Endothelial cell of umbilical vein (primary cell): ENCODE results near the gene EFNA2. TPM values are rescaled to one million over a fixed set of nuclear protein-coding genes. Genes with fewer than 3 reads are reported as not detected.
A peak's percentile ranks its signal among the peaks of the same experiment; 100 is the strongest.

Source experiments
- BruUV-seq: library from RNA; stranded (reverse); fragments of 400-500 nt; replicated peaks from 2 replicates; lab custom pipeline; 2021; lab: Mats Ljungman, UMichigan
- CTCF ChIA-PET: fragments of 300-600, 350-600 bp; sonication (Branson Sonifier 250); formaldehyde crosslinking; loops from one replicate; lab custom pipeline; 2021; ENCODE audit warnings: antibody characterized with exemption, inconsistent platforms; lab: Charles Lee
- POLR2A ChIA-PET: fragments of 300-600, 350-600 bp; sonication (Branson Sonifier 250); formaldehyde crosslinking; loops from one replicate; lab custom pipeline; 2021; ENCODE audit warnings: antibody characterized with exemption, inconsistent platforms; lab: Charles Lee
- DNase-seq: peaks from one replicate; pipeline ENCODE4 v3.0.0-alpha.2; 2011; ENCODE audit warnings: low read depth, low spot score
- FAIRE-seq: peaks from 2 replicates; lab custom pipeline; 2011; peaks lifted over from hg19 to GRCh38; lab: Jason Lieb, UNC
- H2AFZ ChIP-seq: 2 replicates; pipeline ENCODE4 v1.6.0; 2012; ENCODE audit warnings: low read depth, low read length, control low read depth, inconsistent platforms
- H3K27ac ChIP-seq: 2 replicates; pipeline ENCODE4 v1.5.1; 2011; ENCODE audit warnings: low read depth, mild to moderate bottlenecking, control low read depth, low read length, moderate library complexity; ENCODE audit not compliant: insufficient read depth
- H3K27me3 ChIP-seq, 2 experiments: 2 replicates each; pipeline versions ENCODE4 v1.6.0 to v1.6.1; 2011; ENCODE audit warnings: low read length in 2 of 2, mixed read lengths in 1 of 2; ENCODE audit not compliant: control insufficient read depth in 2 of 2, insufficient read depth in 2 of 2
- H3K36me3 ChIP-seq, 2 experiments: 2 replicates in 1 of 2; 3 replicates in 1 of 2; pipeline ENCODE4 v1.5.1; 2011; ENCODE audit warnings: low read length in 2 of 2, mild to moderate bottlenecking in 1 of 2, moderate library complexity in 1 of 2; ENCODE audit not compliant: control insufficient read depth in 2 of 2, insufficient read depth in 2 of 2; ENCODE audit errors: extremely low read depth in 1 of 2
- H3K4me1 ChIP-seq: 3 replicates; pipeline ENCODE4 v1.5.1; 2011; ENCODE audit warnings: mild to moderate bottlenecking, low read length; ENCODE audit not compliant: control insufficient read depth, insufficient read depth; ENCODE audit errors: extremely low read depth
- H3K4me2 ChIP-seq: 2 replicates; pipeline ENCODE4 v1.6.1; 2011; ENCODE audit warnings: low read length, control low read depth, mixed read lengths; ENCODE audit not compliant: insufficient read depth
- H3K4me3 ChIP-seq, 3 experiments: fragments of 200-600 bp in 1 of 3; sonication (generic), shearing (Covaris generic) in 1 of 3; replicated peaks in 1 of 3; 2 replicates each; pipeline ENCODE4 v1.5.1; 2011 to 2016; ENCODE audit warnings: control low read depth in 3 of 3, low read length in 3 of 3, mild to moderate bottlenecking in 2 of 3, inconsistent platforms in 1 of 3, low read depth in 1 of 3, moderate library complexity in 1 of 3; ENCODE audit not compliant: insufficient read depth in 1 of 3
- H3K79me2 ChIP-seq: 2 replicates; pipeline ENCODE4 v1.6.0; 2012; ENCODE audit warnings: low read length, inconsistent platforms; ENCODE audit not compliant: control insufficient read depth, insufficient read depth
- H3K9ac ChIP-seq: replicated peaks from 2 replicates; pipeline ENCODE3; 2011; ENCODE audit warnings: low read length, control low read depth; ENCODE audit not compliant: insufficient read depth; ENCODE audit errors: extremely low read depth
- H3K9me1 ChIP-seq: replicated peaks from 3 replicates; pipeline ENCODE4 v1.6.0; 2011; ENCODE audit warnings: mild to moderate bottlenecking, low read length; ENCODE audit not compliant: control insufficient read depth, insufficient read depth; ENCODE audit errors: extremely low read depth
- H3K9me3 ChIP-seq: replicated peaks from 2 replicates; pipeline ENCODE4 v1.5.1; 2012; ENCODE audit warnings: low read length, inconsistent platforms; ENCODE audit not compliant: control insufficient read depth, insufficient read depth
- H4K20me1 ChIP-seq: replicated peaks from 2 replicates; pipeline ENCODE3; 2011; ENCODE audit warnings: mild to moderate bottlenecking, low read length; ENCODE audit not compliant: control insufficient read depth, insufficient read depth; ENCODE audit errors: extremely low read depth
- JUN ChIP-seq: IDR thresholded peaks from 2 replicates; pipeline ENCODE4 v1.6.1; 2011; ENCODE audit warnings: borderline replicate concordance, low read depth; ENCODE audit not compliant: insufficient read length, insufficient read depth
- POLR2A ChIP-seq: IDR thresholded peaks from 2 replicates; pipeline ENCODE4 v1.6.1; 2012; ENCODE audit warnings: low read depth, mild to moderate bottlenecking, control low read depth, low read length
- POLR2AphosphoS5 ChIP-seq: IDR thresholded peaks from 2 replicates; pipeline ENCODE4 v1.6.1; 2012; ENCODE audit warnings: low read depth, mild to moderate bottlenecking, control low read depth, low read length, moderate library complexity; ENCODE audit not compliant: insufficient read depth
- dilution Hi-C: fragments of 300-500 bp; cut with MboI; formaldehyde crosslinking; loops from one replicate; pipeline ENCODE4 v1.15.0; 2019; ENCODE audit warnings: low sequenced_read_pairs; ENCODE audit not compliant: extremely low pct_ligation_motif_present
- intact Hi-C: fragments of 100-400 bp; cut with micrococcal nuclease; formaldehyde crosslinking; loops from one replicate; pipeline ENCODE4 v1.10.0; 2022
- polyA plus RNA-seq, 4 experiments: library from polyadenylated mRNA; depleted of rRNA in 3 of 4; stranded (reverse) in 3 of 4; unstranded in 1 of 4; fragments of >200 nt; gene quantifications; 2 replicates each; pipeline versions ENCODE4 v1.2.1 to v1.2.3, GENCODE V29; 2011 to 2012; ENCODE audit warnings: missing spikeins in 1 of 4
- total RNA-seq: library from RNA; stranded (reverse); gene quantifications from 2 replicates; pipeline ENCODE4 v1.2.3, GENCODE V29; 2021
- TF ChIP-seq, protein P1 (sequence below): IDR thresholded peaks from 2 replicates; pipeline ENCODE4 v1.6.1; 2011; ENCODE audit not compliant: insufficient read depth, insufficient read length

EFNA2 gene
- total and polyA plus RNA-seq, 2 donors (not counting 3 experiments of a cell fraction or from before 2014, with no cell fraction given), result 0.52 to 1.1 TPM

DNA sequence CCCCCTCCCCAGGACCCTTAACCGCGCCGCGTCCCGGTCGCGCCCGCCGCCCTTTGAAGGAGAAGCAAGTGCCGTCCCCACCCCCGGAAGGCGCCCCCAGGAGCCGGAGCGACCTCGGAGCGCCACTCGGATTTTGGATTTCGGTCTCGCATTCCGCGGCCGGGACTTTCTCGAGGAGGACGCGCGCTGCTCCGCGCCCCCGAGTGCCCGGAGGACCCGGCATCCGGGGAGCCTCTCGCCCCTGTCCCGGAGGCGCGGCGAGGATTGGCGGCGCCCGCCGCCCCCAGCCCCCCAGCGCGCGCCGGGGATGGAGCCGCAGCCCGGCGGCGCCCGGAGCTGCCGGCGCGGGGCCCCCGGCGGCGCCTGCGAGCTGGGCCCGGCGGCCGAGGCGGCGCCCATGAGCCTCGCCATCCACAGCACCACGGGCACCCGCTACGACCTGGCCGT, 35.7 kb upstream of the EFNA2 start:
- no peak for DNase-seq
- Histone ChIP-seq H3K4me2 (peak overlapping the region; percentile 23), H3K27me3 (no peaks in the 10 kb centered on the region), H3K9me1 (no peaks in the 10 kb centered on the region), H4K20me1 (no peaks in the 10 kb centered on the region), H3K27ac (peak overlapping the region; percentile 90), H2AFZ (no peak overlapping the region), H3K4me1 (peaks cover 22% of the 10 kb centered on the region), H3K79me2 (peaks cover 47% of the 10 kb centered on the region), H3K9ac (peak overlapping the region; percentile 87), H3K36me3 (peaks cover 11 to 16% of the 10 kb centered on the region in 2 experiments), H3K4me3 (peak overlapping the region; percentile 57 to 85 (median 60)), H3K9me3 (no peaks in the 10 kb centered on the region)
- TF ChIP-seq, protein P1, sequence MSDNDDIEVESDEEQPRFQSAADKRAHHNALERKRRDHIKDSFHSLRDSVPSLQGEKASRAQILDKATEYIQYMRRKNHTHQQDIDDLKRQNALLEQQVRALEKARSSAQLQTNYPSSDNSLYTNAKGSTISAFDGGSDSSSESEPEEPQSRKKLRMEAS, result no peak
- no peak for TF ChIP-seq POLR2A
- TF ChIP-seq POLR2AphosphoS5, result no peak
- no peak for FAIRE-seq
- dilution Hi-C loops, result no loop called here
- no TSS peak for BruUV-seq
- CTCF ChIA-PET, result interaction anchor here (1.6 kb wide), 1 partner anchor 16 kb away, joined by 14 read pairs; no protein-coding TSS in a partner anchor
- POLR2A ChIA-PET, result no interaction called here
- intact Hi-C loops, result loop anchor here (1.0 to 10.0 kb wide), 2 partner anchors 16 to 455 kb away; partner anchors contain the start of gene PTBP1

DNA sequence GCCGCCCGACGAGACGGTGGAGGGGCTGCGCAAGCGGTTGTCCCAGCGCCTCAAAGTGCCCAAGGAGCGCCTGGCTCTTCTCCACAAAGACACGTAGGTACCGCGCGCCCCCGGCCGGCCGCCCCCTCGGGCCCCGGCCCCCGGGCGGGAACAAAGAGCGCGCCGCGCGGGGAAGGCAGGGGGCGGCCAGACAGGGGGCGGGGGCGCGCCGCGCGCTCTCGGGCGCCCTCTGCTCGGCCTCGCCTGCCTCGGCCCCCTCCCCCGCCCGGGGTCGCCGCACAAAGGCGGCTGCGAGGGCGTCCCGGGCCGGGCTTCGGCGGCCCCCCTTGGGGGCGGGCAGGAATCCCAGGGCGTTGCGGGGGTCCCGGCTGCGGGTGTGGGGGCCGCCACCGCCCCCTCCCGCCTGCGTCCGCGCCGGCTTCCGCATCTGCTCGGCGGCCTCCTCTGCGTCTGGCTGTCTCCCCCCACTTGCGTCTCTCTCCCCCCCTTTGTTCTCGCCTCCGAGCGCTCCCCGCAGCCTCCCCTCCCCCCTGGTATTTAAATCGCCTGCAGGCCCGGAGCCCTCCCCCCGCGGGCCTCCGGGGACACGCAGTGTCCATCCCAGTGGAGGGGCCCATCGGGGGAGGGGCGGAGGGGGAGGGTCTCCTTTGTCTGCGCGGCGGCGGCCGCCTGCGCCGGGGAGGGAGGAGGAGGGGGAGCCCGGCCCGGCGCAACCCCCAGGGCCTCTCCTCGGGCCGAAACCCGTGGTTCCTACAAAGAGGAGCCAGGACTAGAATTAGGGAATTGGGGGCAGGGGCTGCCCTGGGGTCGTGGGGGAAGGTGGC, 35.0 kb upstream of the EFNA2 start:
- intact Hi-C loops, result no loop called here
- TF ChIP-seq JUN, result no peak
- peak; percentile 40 for TF ChIP-seq POLR2AphosphoS5
- Histone ChIP-seq H3K79me2 (peaks cover 53% of the 10 kb centered on the region), H3K36me3 (peaks cover 17 to 23% of the 10 kb centered on the region in 2 experiments), H3K9me1 (no peaks in the 10 kb centered on the region), H3K4me3 (peak overlapping the region; percentile 60 to 88 (median 85)), H3K4me1 (peaks cover 22% of the 10 kb centered on the region), H3K9me3 (no peaks in the 10 kb centered on the region), H3K4me2 (peak overlapping the region; percentile 66), H3K9ac (peak overlapping the region; percentile 87), H2AFZ (no peak overlapping the region), H3K27me3 (no peaks in the 10 kb centered on the region), H4K20me1 (no peaks in the 10 kb centered on the region), H3K27ac (peak overlapping the region; percentile 90)
- ChIA-PET POLR2A (no interaction called here), CTCF (interaction anchor here (1.3 kb wide), 1 partner anchor 16 kb away, joined by 4 read pairs; no protein-coding TSS in a partner anchor)
- FAIRE-seq (no peak), DNase-seq (peak; percentile 54)
- dilution Hi-C loops, result no loop called here
- no TSS peak for BruUV-seq
